Activated CD8-positive, alpha-beta memory T cell treated with anti-CD3 and anti-CD28 coated beads for 1 hour (primary cell): ENCODE results near the gene PLXNA4.

Experiments
- DNase-seq, 2 donors: peaks; one replicate each; pipeline ENCODE4 v3.0.0-alpha.2; 2020; ENCODE audit warnings: low read depth in 1 of 2; ENCODE audit errors: extremely low read depth in 1 of 2

PLXNA4 gene

DNA sequence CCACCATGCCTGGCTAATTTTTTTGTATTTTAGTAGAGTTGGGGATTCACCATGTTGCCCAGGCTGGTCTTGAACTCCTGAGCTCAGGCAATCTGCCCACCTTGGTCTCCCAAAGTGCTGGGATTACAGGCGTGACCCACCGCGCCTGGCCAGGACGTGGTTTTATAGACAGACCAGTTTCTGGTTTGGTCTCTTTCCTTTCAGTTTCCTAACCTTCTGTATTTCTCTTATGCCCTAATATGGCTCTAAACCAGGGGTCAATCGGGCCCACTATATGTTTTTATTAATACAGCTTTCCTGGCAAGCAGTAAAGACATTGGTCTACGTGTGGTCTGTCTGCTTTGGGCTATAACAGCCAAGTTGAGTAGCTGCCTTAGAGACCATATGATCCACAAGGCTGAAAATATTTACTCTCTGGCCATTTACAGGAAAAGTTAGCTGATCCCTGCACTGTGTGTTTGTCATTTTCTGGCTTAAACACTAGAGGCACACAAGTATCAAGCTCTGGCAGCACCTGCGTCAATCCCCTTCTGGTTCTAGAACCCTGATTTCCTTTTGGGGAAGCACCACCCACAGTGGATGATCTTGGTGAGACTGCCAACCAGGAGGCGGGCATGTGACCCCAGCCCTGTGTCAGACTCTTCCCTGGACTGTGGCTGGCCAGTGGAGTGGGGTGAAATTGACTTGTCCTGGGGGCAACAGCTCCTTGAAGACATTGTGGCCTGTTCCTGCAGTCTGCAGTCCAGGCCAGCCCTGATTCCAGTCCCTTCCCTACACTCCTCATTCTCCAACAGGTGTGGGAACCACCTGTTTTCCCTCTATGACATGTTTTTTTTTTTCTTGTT, 497.2 kb downstream of the PLXNA4 start:
- no peak for DNase-seq

DNA sequence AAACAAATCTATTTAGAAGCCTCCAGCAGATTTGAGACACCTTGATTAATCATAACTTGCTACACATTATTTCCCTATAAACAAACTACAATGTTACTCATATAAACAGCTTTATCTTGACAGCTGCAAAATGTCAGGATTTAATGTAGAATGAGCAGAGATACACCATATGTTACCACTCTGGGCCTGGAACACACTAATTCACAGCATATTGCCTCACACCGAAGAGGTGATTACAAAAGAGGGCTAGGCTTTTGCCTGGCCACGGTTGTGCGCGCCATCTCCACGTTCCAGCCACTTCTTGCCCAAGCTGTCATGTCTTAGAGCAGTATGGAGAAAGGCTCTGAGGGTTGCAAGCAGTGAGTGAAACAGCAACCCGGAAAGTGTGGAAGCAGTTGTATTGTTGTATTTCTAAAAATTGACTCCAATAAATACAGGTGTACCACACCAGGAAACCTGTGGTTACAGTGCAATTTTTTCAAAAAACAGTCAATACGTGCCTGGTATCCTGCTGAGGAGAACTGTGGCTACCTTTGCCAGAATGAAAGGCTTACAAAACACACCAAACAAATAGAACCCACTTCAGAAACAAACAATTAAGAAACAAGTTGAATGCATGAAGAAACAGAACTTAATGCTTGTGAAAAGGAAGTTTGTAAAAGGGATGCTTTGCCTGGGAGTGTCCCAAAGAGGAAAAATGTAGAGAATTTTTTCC, 498.1 kb downstream of the PLXNA4 start:
- no peak for DNase-seq

DNA sequence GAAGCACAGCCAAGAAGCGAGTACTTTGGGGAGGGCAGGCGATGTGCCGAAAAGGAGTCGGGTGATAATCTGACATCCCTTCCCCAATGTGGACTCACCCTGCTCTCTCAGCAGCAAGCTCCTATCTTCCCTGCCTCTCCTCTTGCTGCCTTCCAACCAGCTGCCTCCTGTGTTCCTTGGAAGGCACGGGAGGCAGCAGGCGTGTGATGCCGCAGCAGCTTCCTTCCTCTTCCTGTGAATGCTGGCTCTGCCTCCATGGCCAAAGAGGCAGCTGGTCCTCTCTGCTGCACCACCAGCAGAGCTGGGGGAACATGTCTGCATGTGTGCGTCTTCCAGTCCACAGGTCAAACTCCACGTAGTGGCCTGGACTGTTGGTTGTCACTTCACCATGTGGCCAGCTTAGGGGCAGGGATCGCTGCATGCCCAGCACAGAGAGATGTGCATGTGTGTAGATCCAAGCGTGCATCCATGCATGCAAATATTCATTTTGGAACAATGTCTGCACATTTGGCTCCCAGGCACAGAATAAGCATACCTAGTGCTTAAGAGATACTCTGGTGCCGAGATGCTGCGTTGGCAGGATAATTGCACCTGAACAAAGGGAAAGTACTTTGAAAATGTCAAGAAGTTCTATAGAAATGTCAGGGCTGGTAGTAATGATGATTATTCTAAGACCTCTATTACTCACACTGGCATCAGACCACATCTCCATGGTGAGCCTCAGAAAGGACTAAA, 499.8 kb downstream of the PLXNA4 start:
- DNase-seq = no peak

DNA sequence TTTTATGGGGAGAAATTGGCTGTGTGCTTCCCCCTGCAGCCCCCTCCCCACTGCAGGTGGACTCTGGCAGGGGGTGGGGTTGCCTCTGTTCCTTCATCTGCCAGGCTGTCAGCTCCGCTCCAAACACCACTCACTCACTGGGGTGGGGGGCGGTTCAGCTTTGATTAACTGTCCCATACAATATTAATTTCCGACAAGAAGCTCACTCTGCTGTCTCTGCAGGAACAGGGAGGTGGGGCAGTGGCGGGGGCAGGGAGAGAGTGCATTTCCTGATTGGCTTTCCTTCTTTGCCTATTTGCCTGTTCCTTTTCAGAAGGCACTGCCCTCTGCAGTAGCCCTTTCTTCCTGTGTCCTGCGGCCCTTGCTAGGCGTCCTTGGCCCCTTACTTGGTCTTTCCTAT, 500.8 kb downstream of the PLXNA4 start:
- DNase-seq = no peak

DNA sequence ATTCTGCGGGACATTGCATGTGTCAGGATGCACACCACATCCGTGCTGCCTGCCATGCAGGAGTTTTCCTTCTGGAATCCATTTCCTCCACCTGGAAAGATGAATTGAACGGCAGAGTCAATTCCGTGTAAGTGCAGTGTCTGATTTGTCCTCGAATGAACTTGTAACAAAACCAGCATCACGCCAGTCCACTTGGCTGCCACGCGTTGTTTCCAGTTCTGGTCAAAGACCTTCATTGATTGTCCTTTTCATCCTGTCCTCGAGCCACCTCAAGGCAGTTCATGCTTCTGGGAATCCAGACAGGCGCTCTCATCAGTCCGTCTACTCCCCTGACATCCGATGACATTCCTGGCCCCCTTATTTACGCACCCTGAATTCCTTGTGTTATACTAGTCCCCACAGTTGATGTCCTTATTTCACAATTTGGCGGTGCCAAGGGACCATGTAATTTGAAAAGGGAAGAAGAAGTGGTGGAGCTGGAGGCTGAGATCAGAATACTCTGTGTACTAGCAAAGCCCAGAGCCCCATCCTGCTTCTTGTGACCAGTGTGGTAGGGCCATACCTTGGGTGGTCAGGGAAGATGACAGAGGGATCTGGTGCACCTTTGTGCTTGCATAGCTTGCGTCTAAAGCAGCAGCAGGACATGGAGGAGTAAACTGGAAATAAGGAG, 502.2 kb downstream of the PLXNA4 start:
- DNase-seq = no peak
